Spleen (tissue), 7 donors: Measurements from ENCODE around the gene C1QL1.

Experiments
- CTCF ChIP-seq, 11 experiments: fragments of 200-600 bp in 7 of 11; fragments of 450-650 bp in 4 of 11; sonication (generic) in 4 of 11; IDR thresholded peaks in 8 of 11; conservative IDR thresholded peaks in 3 of 11; 1 replicate in 7 of 11; 2 replicates in 4 of 11; pipeline versions ENCODE4 v1.4.0 to v1.8.0; 2016 to 2021; ENCODE audit warnings: antibody characterized with exemption in 11 of 11, inconsistent platforms in 4 of 11, mild to moderate bottlenecking in 1 of 11
- POLR2A ChIP-seq, 3 donors: fragments of 450-650 bp; IDR thresholded peaks; one replicate each; pipeline ENCODE4 v1.5.1; 2017; ENCODE audit warnings: antibody characterized with exemption in 3 of 3, mild to moderate bottlenecking in 1 of 3
- POLR2AphosphoS5 ChIP-seq, 3 donors: sonication (generic); formaldehyde crosslinking; IDR thresholded peaks; one replicate each; pipeline ENCODE4 v1.5.1; 2017; ENCODE audit warnings: antibody characterized with exemption in 3 of 3
- donor health status: DM: no; HTN: no; CAD: no; lungs with moderate emphysema.
- donor health status: DM: no; HTN: no; CAD: no.
- donor health status: DM: no; HTN: no; CAD: no.

DNA sequence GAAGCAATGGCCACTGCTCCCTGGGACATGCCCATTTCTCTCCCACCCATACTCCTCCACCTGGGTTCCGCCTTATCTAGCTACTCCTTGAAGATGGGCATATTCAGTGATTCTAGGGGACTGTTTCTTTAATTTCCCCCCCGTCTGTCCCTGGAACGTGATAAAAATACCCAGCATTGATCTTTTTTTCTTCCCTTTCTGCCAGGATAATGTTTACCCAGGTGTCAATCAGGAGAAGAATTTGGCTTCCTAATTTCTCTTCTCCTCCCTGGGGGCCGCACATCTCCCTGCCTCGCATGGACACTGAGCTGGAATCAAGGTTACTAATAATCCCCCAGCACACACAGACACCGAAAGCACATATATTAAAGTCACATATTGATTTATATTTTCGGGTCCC lies 48.1 kb upstream of the C1QL1 start:
- TF ChIP-seq POLR2A (IDR thresholded peaks at IDR 0.05) (no peak), CTCF (IDR thresholded peaks at IDR 0.05 in 8 of 11, conservative IDR thresholded peaks at IDR 0.05 in 3 of 11) (no peak), POLR2AphosphoS5 (IDR thresholded peaks at IDR 0.05) (no peak)
